ENCODE data around the gene RNLS.
A peak's percentile ranks its signal among the peaks of the same experiment; 100 is the strongest.

RNLS gene

DNA sequence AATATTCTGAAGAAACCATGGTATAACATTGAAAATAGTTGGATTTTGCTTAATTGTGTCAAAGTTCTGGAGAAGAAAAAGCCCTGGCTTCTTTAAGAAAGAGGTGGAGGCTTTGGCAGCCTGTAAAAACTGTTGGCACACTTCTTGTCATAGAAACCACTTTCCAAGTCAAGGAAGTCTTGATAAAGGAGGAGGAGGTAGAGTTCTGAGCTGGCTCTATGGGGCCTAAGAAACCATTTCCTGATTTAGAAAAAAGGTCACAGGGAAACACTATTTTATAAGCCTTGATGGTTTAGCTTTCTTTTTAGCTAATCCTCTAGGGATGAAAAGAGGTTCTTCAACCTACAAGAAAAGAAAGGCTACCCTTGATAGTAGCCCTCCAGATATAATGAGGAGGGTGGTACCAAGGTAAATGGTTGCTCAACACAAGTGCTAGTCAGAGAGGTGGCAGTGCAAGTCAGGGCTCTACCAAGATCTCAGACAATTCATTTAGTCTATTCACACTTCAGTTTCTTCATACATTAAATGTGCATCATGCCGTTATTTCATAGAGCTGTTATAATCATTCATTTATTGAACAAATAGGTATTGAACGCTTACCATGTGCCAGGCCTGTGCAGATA lies 346.9 kb downstream of the RNLS start:
- TF ChIP-seq, protein P1, sequence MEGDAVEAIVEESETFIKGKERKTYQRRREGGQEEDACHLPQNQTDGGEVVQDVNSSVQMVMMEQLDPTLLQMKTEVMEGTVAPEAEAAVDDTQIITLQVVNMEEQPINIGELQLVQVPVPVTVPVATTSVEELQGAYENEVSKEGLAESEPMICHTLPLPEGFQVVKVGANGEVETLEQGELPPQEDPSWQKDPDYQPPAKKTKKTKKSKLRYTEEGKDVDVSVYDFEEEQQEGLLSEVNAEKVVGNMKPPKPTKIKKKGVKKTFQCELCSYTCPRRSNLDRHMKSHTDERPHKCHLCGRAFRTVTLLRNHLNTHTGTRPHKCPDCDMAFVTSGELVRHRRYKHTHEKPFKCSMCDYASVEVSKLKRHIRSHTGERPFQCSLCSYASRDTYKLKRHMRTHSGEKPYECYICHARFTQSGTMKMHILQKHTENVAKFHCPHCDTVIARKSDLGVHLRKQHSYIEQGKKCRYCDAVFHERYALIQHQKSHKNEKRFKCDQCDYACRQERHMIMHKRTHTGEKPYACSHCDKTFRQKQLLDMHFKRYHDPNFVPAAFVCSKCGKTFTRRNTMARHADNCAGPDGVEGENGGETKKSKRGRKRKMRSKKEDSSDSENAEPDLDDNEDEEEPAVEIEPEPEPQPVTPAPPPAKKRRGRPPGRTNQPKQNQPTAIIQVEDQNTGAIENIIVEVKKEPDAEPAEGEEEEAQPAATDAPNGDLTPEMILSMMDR (conservative IDR thresholded peaks at IDR 0.05; ENCODE audit: control insufficient read depth, insufficient read depth, low read depth, low read length): no peak
- H3K4me3 ChIP-seq (ENCODE audit: control insufficient read depth, low read depth, low read length): no peak overlapping the region
- DNase-seq (ENCODE audit: low read depth): no peak

DNA sequence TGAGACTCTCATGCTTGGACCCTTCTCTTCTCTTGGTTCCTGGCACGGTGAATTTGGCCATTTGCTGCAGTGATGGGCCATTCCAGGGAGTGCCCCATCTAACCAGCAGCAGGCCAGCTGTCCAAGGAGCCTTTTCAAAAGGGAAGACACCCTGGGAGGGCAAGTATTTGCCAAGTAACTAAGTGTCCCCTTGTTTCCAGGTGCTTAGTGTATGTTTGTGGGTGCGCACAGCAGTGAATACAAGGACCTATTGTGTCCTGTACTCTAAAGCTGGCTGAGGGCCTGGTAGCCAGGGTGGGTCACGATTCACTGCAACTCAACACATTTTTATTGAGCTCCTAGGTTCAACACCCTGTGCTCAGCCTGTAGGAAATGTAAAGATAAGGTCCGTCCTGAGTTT lies 348.8 kb downstream of the RNLS start:
- TF ChIP-seq, protein P1 (conservative IDR thresholded peaks at IDR 0.05; ENCODE audit: control insufficient read depth, insufficient read depth, low read depth, low read length): no peak
- DNase-seq (ENCODE audit: low read depth): no peak

DNA sequence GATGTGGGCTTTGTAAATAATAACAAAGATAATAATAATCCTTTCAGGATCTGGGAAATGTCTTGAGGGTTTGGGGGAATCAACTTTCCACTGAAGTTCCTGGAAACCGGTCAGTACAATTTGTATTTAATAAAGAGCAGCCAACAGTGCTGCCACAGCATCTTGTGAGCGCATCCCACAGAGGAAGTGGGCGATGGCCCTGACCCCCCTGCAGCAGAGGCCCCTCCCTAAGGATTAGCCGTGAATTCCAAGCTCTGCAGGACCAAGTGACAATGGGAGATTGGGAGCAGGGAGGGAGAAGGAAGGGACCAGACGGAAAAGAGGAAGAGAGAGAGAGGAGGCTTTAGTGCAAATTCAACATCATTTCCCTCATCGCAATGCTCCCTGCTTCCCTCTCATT lies 349.2 kb downstream of the RNLS start:
- TF ChIP-seq, protein P1 (conservative IDR thresholded peaks at IDR 0.05; ENCODE audit: control insufficient read depth, insufficient read depth, low read depth, low read length): no peak
- no peak for DNase-seq (ENCODE audit: low read depth)
- H3K4me3 ChIP-seq (ENCODE audit: control insufficient read depth, low read depth, low read length): no peak overlapping the region

More for the DNA sequence above, 348.8 kb downstream of the RNLS start:
- no peak overlapping the region for H3K4me3 ChIP-seq (ENCODE audit: control insufficient read depth, low read depth, low read length)

DNA sequence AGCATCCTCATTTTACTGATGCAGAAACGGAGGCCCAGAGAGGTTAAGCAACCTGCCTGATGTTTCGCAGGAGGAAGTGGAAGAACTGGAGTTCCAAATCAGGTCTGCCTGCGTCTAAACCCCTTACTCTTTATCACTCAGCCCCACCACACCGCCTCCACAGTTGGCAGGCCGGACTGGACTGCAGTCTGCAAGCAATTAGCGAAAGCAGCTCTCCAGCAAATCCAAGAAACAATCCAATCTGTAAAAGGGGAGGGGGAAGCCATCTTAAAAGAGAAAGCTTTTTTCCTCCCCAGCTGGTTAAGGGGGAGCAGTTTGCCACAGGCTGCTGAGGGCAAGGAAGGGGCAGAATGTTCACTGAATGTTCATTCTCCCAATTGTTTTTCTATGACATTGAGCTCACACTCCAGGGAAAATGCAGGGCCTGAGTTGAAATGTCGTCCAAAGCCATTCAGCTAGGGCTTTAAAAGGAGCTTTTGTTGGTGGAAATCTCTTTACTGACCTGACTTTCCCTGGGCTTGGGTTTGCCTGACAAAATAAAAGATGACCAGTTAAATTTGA lies 350.1 kb downstream of the RNLS start:
- TF ChIP-seq, protein P1 (conservative IDR thresholded peaks at IDR 0.05; ENCODE audit: control insufficient read depth, insufficient read depth, low read depth, low read length): no peak
- no peak overlapping the region for H3K4me3 ChIP-seq (ENCODE audit: control insufficient read depth, low read depth, low read length)
- DNase-seq (ENCODE audit: low read depth): no peak

DNA sequence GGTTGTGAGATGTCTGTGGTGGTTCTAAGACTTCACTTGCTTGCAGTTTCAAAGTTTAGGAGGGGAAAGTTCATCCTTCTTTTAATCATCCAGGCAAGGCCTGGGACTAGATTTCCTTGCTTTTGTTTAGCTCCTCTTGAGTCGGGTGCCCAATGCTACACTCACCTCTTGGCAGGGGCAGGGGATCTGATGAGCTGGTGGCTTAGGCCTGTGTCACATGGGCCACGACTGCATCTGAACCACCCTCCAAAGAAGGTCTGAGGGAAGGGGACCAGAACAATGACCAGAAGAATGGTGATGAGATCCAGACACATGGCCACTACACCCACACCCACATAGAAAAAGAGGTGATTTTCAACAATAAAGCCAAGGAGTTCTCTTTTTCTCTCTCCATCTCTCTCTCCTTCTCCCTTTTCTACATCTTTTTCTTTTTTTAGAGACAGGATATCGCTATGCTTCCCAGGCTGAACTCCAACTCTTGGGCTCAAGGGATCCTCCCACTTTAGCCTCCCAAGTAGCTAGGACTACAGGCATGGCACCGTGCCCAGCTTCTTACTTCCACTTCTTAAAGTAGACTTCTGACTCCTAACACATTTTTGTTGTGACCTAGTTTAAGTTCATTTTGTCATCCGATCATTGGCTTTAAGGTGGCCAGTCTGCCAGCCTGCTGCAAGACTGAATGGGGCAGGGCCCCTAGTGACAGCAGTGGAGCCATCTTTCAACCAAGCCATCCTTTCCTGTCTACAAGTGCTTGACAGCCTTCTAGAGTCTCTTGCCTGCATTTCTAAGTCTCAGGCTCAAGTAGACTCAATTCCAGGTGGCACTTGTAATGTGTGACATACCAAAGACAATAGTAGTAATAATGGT lies 350.9 kb downstream of the RNLS start:
- TF ChIP-seq, protein P1 (conservative IDR thresholded peaks at IDR 0.05; ENCODE audit: control insufficient read depth, insufficient read depth, low read depth, low read length): no peak
- no peak overlapping the region for H3K4me3 ChIP-seq (ENCODE audit: control insufficient read depth, low read depth, low read length)
- peak; percentile 86 for DNase-seq (ENCODE audit: low read depth)

DNA sequence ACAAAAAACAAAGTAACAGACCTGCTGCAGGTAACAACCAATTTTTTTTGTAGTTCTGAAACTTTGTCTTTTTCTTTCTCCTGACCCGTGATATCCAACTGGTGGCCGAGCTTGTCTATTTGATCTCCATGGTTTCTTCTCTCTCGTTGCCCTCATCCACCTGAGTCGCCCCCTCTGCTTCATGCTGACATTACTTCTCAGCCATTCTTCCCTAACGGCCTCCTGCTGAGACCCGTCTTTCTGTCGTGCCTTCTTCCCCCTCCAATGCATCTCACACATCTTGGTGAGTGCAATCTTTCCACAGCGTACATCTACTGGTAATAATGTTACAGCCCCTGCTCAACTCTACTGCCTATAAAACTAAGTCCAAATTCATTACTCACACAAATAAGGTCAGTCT lies 352.9 kb downstream of the RNLS start:
- no peak for DNase-seq (ENCODE audit: low read depth)
- H3K4me3 ChIP-seq (ENCODE audit: control insufficient read depth, low read depth, low read length): no peak overlapping the region
- TF ChIP-seq, protein P1 (conservative IDR thresholded peaks at IDR 0.05; ENCODE audit: control insufficient read depth, insufficient read depth, low read depth, low read length): no peak
